Mesenchymal stem cell (in vitro differentiated cells and primary cell): ENCODE measurements around the gene SMIM21.

Experiments used
- DNase-seq: peaks from one replicate; pipeline ENCODE4 v3.0.0-alpha.2; 2013
- H2AFZ ChIP-seq: one replicate; pipeline ENCODE4 v1.6.1; 2013; ENCODE audit warnings: low read depth, mild to moderate bottlenecking, control low read depth, inconsistent platforms, low read length, moderate library complexity
- H2AK5ac ChIP-seq: 2 replicates; pipeline ENCODE4 v1.6.1; 2013; ENCODE audit warnings: low read length, moderate library complexity, mild to moderate bottlenecking, inconsistent platforms; ENCODE audit not compliant: severe bottlenecking
- H2BK120ac ChIP-seq: one replicate; pipeline ENCODE4 v1.6.1; 2013; ENCODE audit warnings: low read depth, mild to moderate bottlenecking, inconsistent platforms, low read length, moderate library complexity
- H2BK12ac ChIP-seq, 2 experiments: one replicate each; pipeline ENCODE4 v1.6.1; 2013; ENCODE audit warnings: inconsistent platforms in 2 of 2, low read length in 2 of 2, mild to moderate bottlenecking in 2 of 2, moderate library complexity in 2 of 2, control low read depth in 1 of 2
- H2BK15ac ChIP-seq: one replicate; pipeline ENCODE4 v1.6.1; 2013; ENCODE audit warnings: mild to moderate bottlenecking, low read depth, inconsistent platforms; ENCODE audit not compliant: poor library complexity, severe bottlenecking
- H2BK5ac ChIP-seq: 2 replicates; pipeline ENCODE4 v1.6.1; 2013; ENCODE audit warnings: low read depth, mild to moderate bottlenecking, low read length, control low read depth, inconsistent platforms; ENCODE audit not compliant: poor library complexity, severe bottlenecking
- H3K14ac ChIP-seq, 2 experiments: one replicate each; pipeline ENCODE4 v1.6.1; 2013; ENCODE audit warnings: inconsistent platforms in 2 of 2, low read length in 2 of 2, control low read depth in 1 of 2, mild to moderate bottlenecking in 1 of 2, moderate library complexity in 1 of 2
- H3K18ac ChIP-seq, 2 experiments: one replicate each; pipeline ENCODE4 v1.6.1; 2013; ENCODE audit warnings: inconsistent platforms in 2 of 2, low read length in 2 of 2, control low read depth in 1 of 2, low read depth in 1 of 2, mild to moderate bottlenecking in 1 of 2
- H3K23ac ChIP-seq, 2 experiments: one replicate each; pipeline ENCODE4 v1.6.1; 2013; ENCODE audit warnings: inconsistent platforms in 2 of 2, low read length in 2 of 2, mild to moderate bottlenecking in 2 of 2, moderate library complexity in 2 of 2, control low read depth in 1 of 2
- H3K27ac ChIP-seq: 2 replicates; pipeline ENCODE4 v1.5.1; 2013; ENCODE audit warnings: mild to moderate bottlenecking, moderate library complexity, low read length, control low read depth, inconsistent platforms; ENCODE audit not compliant: poor library complexity, severe bottlenecking
- H3K27me3 ChIP-seq, 2 experiments: 2 replicates each; pipeline versions ENCODE4 v1.6.1 to v1.7.0; 2013; ENCODE audit warnings: low read length in 2 of 2, mild to moderate bottlenecking in 2 of 2, moderate library complexity in 2 of 2, control low read depth in 1 of 2, inconsistent platforms in 1 of 2; ENCODE audit not compliant: control insufficient read depth in 1 of 2, insufficient read depth in 1 of 2
- H3K36me3 ChIP-seq, 2 experiments: 2 replicates each; pipeline versions ENCODE4 v1.6.1 to v1.7.0; 2013; ENCODE audit warnings: low read length in 2 of 2, control low read depth in 1 of 2, inconsistent platforms in 1 of 2, low read depth in 1 of 2, mild to moderate bottlenecking in 1 of 2; ENCODE audit not compliant: insufficient read depth in 2 of 2, control insufficient read depth in 1 of 2
- H3K4ac ChIP-seq, 2 experiments: one replicate each; pipeline ENCODE4 v1.6.1; 2013; ENCODE audit warnings: inconsistent platforms in 2 of 2, low read length in 2 of 2, mild to moderate bottlenecking in 2 of 2, moderate library complexity in 2 of 2, control low read depth in 1 of 2, low read depth in 1 of 2
- H3K4me1 ChIP-seq: 2 replicates; pipeline ENCODE4 v1.6.1; 2013; ENCODE audit warnings: low read depth, low read length, control low read depth; ENCODE audit not compliant: control insufficient read depth, insufficient read depth
- H3K4me2 ChIP-seq: 2 replicates; pipeline ENCODE4 v1.6.1; 2013; ENCODE audit warnings: low read length, mild to moderate bottlenecking, inconsistent platforms; ENCODE audit not compliant: poor library complexity, severe bottlenecking
- H3K4me3 ChIP-seq, 2 experiments: 2 replicates each; pipeline versions ENCODE4 v1.5.1 to v1.7.0; 2013; ENCODE audit warnings: low read length in 2 of 2, mild to moderate bottlenecking in 2 of 2, control low read depth in 1 of 2, low read depth in 1 of 2; ENCODE audit not compliant: insufficient read depth in 1 of 2
- H3K79me1 ChIP-seq: replicated peaks from 2 replicates; pipeline ENCODE4 v1.6.1; 2013; ENCODE audit warnings: mild to moderate bottlenecking, control low read depth, low read length, inconsistent platforms; ENCODE audit not compliant: poor library complexity, severe bottlenecking
- H3K9ac ChIP-seq: 2 replicates; pipeline ENCODE4 v1.7.0; 2013; ENCODE audit warnings: mild to moderate bottlenecking, low read length, moderate library complexity
- H3K9me3 ChIP-seq: 2 replicates; pipeline ENCODE4 v1.7.0; 2013; ENCODE audit warnings: mild to moderate bottlenecking, low read length; ENCODE audit not compliant: control insufficient read depth
- H4K8ac ChIP-seq: one replicate; pipeline ENCODE4 v1.6.1; 2013; ENCODE audit warnings: inconsistent platforms, mild to moderate bottlenecking, low read length, moderate library complexity
- H4K91ac ChIP-seq: one replicate; pipeline ENCODE4 v1.6.1; 2013; ENCODE audit warnings: mild to moderate bottlenecking, low read length, inconsistent platforms
- WGBS: methylation state at CpG from one replicate; pipeline ENCODE4 v1.1.7; 2013; ENCODE audit warnings: mixed read lengths; 5-methylcytosine and 5-hydroxymethylcytosine counted together

The SMIM21 gene

GRCh38 chr18:75369026-75369721, 58.3 kb downstream of the SMIM21 start:
- H3K9me3 ChIP-seq = peaks cover 4% of the 10 kb centered on the region
- H2BK15ac ChIP-seq = no peak overlapping the region
- no peak overlapping the region for H4K91ac ChIP-seq
- no peak overlapping the region for H2AFZ ChIP-seq
- no peak overlapping the region for H2BK120ac ChIP-seq
- no peaks in the 10 kb centered on the region for H3K36me3 ChIP-seq
- H4K8ac ChIP-seq = no peak overlapping the region
- H3K27me3 ChIP-seq = peaks cover 2 to 4% of the 10 kb centered on the region in 2 experiments
- no peak overlapping the region for H3K4me2 ChIP-seq
- H3K4me3 ChIP-seq = no peak overlapping the region
- H3K4me1 ChIP-seq = no peaks in the 10 kb centered on the region
- no peak overlapping the region for H2BK5ac ChIP-seq
- no peak overlapping the region for H2AK5ac ChIP-seq
- H3K23ac ChIP-seq = no peak overlapping the region
- no peaks in the 10 kb centered on the region for H3K79me1 ChIP-seq
- H3K14ac ChIP-seq = no peak overlapping the region
- 90% methylated on average over 17 of the region's 17 CpGs for WGBS
- DNase-seq = no peak
- no peak overlapping the region for H3K9ac ChIP-seq
- no peak overlapping the region for H3K18ac ChIP-seq
- H3K27ac ChIP-seq = no peak overlapping the region
- no peak overlapping the region for H2BK12ac ChIP-seq
- no peak overlapping the region for H3K4ac ChIP-seq

- Histone ChIP-seq H2BK15ac (no peak overlapping the region), H3K36me3 (no peaks in the 10 kb centered on the region), H3K18ac (no peak overlapping the region), H3K14ac (no peak overlapping the region), H3K9me3 (no peaks in the 10 kb centered on the region), H2AFZ (no peak overlapping the region), H3K4me3 (no peak overlapping the region), H3K4me2 (no peak overlapping the region), H3K9ac (no peak overlapping the region), H2BK5ac (no peak overlapping the region), H4K91ac (no peak overlapping the region), H3K27ac (no peak overlapping the region), H3K23ac (no peak overlapping the region), H2BK120ac (no peak overlapping the region), H4K8ac (no peak overlapping the region), H2AK5ac (no peak overlapping the region), H3K27me3 (peaks cover 9% of the 10 kb centered on the region in 2 experiments), H3K79me1 (no peaks in the 10 kb centered on the region), H3K4ac (no peak overlapping the region), H2BK12ac (no peak overlapping the region), H3K4me1 (peaks cover 2% of the 10 kb centered on the region)
- WGBS = no CpG with 5 or more reads among the region's 1 CpG
- DNase-seq = no peak
Observed at GRCh38 chr18:75365837-75366236, 61.7 kb downstream of the SMIM21 start.

- Histone ChIP-seq H3K4me2 (no peak overlapping the region), H2AK5ac (no peak overlapping the region)
Observed at GRCh38 chr18:75365254-75365629, 62.3 kb downstream of the SMIM21 start.

GRCh38 chr18:75364512-75365253, 62.8 kb downstream of the SMIM21 start:
- Histone ChIP-seq H3K27ac (no peak overlapping the region), H3K9me3 (no peaks in the 10 kb centered on the region), H3K4me1 (peaks cover 10% of the 10 kb centered on the region), H3K4me2 (no peak overlapping the region), H2BK12ac (no peak overlapping the region), H3K14ac (no peak overlapping the region), H2BK15ac (no peak overlapping the region), H3K27me3 (peaks cover 9 to 14% of the 10 kb centered on the region in 2 experiments), H3K9ac (no peak overlapping the region), H2AFZ (no peak overlapping the region), H3K79me1 (no peaks in the 10 kb centered on the region), H3K4ac (no peak overlapping the region), H3K36me3 (no peaks in the 10 kb centered on the region), H3K23ac (peak overlapping the region in 1 of 2 experiments; percentile 40), H3K18ac (no peak overlapping the region), H3K4me3 (no peak overlapping the region), H4K91ac (no peak overlapping the region), H2BK5ac (no peak overlapping the region), H2BK120ac (no peak overlapping the region), H2AK5ac (no peak overlapping the region), H4K8ac (no peak overlapping the region)
- 79% methylated on average over 13 of the region's 13 CpGs for WGBS
- peak; percentile 39 for DNase-seq

More at GRCh38 chr18:75365254-75365629, 62.3 kb downstream of the SMIM21 start:
- 91% methylated on average over 7 of the region's 7 CpGs for WGBS
- no peak overlapping the region for H4K8ac ChIP-seq
- H3K4me3 ChIP-seq = no peak overlapping the region
- no peak for DNase-seq
- no peak overlapping the region for H2BK120ac ChIP-seq
- no peak overlapping the region for H3K9ac ChIP-seq
- H3K18ac ChIP-seq = no peak overlapping the region
- H3K4me1 ChIP-seq = peaks cover 7% of the 10 kb centered on the region
- no peak overlapping the region for H3K4ac ChIP-seq
- H3K27me3 ChIP-seq = peaks cover 9 to 12% of the 10 kb centered on the region in 2 experiments
- no peak overlapping the region for H2BK12ac ChIP-seq
- H3K23ac ChIP-seq = peak overlapping the region in 1 of 2 experiments; percentile 40
- no peaks in the 10 kb centered on the region for H3K9me3 ChIP-seq
- no peaks in the 10 kb centered on the region for H3K79me1 ChIP-seq
- no peak overlapping the region for H2AFZ ChIP-seq
- H4K91ac ChIP-seq = no peak overlapping the region
- no peak overlapping the region for H2BK15ac ChIP-seq
- H3K27ac ChIP-seq = no peak overlapping the region
- H3K14ac ChIP-seq = no peak overlapping the region
- H2BK5ac ChIP-seq = no peak overlapping the region
- H3K36me3 ChIP-seq = no peaks in the 10 kb centered on the region
